Skeletal muscle cell (primary cell): Measurements from ENCODE around the gene LHFPL2.
"Not testable (repeated sequence)": the region's sequence is repeated elsewhere in the genome, so short reads cannot be mapped to it uniquely, and the experiment has no call there.

Experiments used
- DNase-seq: peaks from one replicate; pipeline ENCODE4 v3.0.0-alpha.2; 2010; ENCODE audit warnings: low read depth
- H3K4me3 ChIP-seq: 2 replicates; pipeline ENCODE4 v1.5.1; 2011; ENCODE audit warnings: low read depth, mild to moderate bottlenecking, control low read depth, low read length, moderate library complexity

Gene LHFPL2

GRCh38 chr5:78471896-78472295, 176.7 kb downstream of the LHFPL2 start:
- H3K4me3 ChIP-seq = no peak overlapping the region
- DNase-seq = no peak

- DNase-seq = peak; percentile 14
- H3K4me3 ChIP-seq = no peak overlapping the region
Measured at GRCh38 chr5:78467752-78468357, 180.7 kb downstream of the LHFPL2 start.

GRCh38 chr5:78467140-78467539, 181.4 kb downstream of the LHFPL2 start:
- H3K4me3 ChIP-seq = no peak overlapping the region
- no peak for DNase-seq

- no peak for DNase-seq
- H3K4me3 ChIP-seq = no peak overlapping the region
Measured at GRCh38 chr5:78458843-78459242, 189.7 kb downstream of the LHFPL2 start.

GRCh38 chr5:78457507-78457906, 191.1 kb downstream of the LHFPL2 start:
- DNase-seq, H3K4me3 ChIP-seq: not testable (repeated sequence)

- no peak for DNase-seq
- H3K4me3 ChIP-seq = no peak overlapping the region
Measured at GRCh38 chr5:78449103-78449502, 199.5 kb downstream of the LHFPL2 start.

- no peak for DNase-seq
- H3K4me3 ChIP-seq = no peak overlapping the region
Measured at GRCh38 chr5:78447775-78448424, 200.7 kb downstream of the LHFPL2 start.
